Left kidney (tissue), 2 donors: Measurements from ENCODE around the gene ITIH4. TPM values are rescaled to one million over a fixed set of nuclear protein-coding genes. Genes with fewer than 3 reads are reported as not detected.

ENCODE experiments used
- DNase-seq: peaks from one replicate; pipeline ENCODE4 v3.0.0-alpha.2; 2013
- polyA plus RNA-seq: library from polyadenylated mRNA; unstranded; fragments of 120-200 nt; gene quantifications from one replicate; pipeline ENCODE4 v1.2.1, GENCODE V29; 2013; ENCODE audit not compliant: insufficient read length

ITIH4 gene
- polyA plus RNA-seq, 1 donor: 15.6 TPM

- no peak for DNase-seq
Measured at GRCh38 chr3:52849656-52850055, 19.2 kb upstream of the ITIH4 start.

DNA sequence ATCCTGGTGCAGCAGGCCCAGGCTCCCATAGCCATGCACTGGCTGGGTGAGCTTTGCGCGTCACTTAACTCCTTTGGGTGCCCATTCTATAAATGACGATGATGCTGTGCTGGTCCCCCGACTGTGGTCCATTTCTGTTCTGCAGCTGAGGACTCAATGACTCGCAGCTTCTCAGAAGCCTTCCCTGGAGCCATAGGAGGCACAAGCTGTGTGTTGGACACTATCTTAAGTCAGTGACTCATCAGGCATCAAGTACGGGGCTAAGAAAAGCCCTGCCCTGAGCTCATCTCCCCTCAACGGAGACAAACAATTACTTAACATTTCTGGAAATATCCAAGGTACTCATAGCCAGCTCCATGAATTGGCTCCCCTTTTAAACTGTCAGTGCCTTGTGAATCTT lies 18.1 kb upstream of the ITIH4 start:
- no peak for DNase-seq

GRCh38 chr3:52847726-52848125 lies 17.3 kb upstream of the ITIH4 start:
- DNase-seq: no peak

DNA sequence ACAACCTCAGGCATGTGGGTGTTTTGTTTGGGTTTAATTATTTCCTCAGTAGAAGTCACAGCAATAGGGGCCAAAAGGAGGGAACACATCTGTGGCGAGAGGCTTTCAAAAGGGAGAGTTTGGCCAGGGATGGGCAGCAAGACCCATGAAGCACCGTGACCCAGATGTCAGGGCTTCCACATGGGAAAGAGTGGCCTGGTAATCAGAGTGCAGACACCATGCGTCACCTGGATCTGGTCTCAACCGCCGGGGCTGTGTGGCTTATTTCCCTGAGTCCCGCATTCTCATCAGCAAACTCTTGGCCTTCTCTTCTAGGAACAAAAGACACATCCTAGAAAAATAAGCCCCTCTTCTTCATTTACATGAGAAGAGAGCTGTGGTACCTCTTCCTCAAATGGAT lies 16.8 kb upstream of the ITIH4 start:
- DNase-seq: no peak

DNA sequence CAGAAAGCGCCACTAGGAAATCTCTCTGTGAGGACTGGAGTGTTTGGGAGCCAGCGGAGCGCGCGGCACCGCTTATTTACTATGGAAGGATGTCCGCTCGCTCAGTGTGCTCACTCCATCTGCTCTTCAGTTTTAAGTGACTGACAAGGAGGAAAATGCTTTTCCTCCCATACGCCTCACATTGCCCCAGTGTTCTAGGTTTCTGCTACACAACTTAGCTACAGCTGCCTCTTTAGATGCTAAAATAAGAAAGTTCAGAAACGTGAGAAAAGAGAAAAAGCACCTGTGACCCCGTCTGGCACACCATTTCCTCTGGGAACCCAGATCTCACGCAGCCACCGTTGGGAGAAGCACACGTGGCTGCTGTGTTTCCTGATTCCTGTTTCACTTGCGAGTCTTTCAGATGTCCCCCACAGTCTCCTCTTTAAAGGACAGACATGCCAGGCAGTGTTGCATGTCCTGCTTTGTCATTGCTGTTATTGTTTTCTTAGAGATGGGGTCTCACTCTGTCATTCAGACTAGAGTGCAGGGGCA lies 16.0 kb upstream of the ITIH4 start:
- no peak for DNase-seq

DNA sequence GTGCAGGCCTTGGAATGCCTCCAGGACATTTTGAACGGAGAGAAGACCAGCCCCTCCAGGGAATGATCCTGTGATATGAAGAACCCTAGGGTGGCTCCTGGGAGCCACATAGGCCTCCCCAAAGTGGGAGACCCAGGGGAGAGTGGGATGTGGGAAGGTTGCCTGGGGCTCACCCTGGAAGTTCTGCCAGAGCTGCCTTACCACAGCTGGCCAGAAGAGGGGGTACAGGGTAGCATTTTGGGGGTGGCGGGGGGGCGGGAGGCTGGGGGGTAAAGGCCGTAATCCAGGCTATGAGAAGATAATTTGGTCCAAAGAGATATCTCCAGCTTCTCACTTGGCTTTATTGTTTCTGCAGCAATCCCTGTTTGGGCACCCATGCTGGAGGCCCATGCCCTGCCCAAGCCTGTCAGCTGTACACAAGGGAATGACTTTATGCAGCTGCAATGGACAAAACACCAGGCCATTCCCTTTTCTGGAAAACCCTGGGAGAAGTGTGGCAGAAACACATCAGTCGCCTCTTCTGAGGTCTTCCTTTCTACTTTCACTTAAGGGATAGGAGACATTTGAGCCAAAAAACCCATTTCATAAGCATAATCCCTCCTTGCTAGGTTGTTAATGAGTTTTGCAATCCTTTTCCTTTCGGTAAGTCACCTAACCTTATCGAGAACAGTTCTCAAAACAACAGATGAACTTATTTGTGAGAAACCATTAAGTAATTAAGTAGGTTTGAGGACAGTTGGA lies 15.4 kb upstream of the ITIH4 start:
- no peak for DNase-seq

GRCh38 chr3:52845157-52845556 lies 14.7 kb upstream of the ITIH4 start:
- DNase-seq: no peak

- no peak for DNase-seq
Measured at GRCh38 chr3:52844290-52844975, 14.0 kb upstream of the ITIH4 start.

DNA sequence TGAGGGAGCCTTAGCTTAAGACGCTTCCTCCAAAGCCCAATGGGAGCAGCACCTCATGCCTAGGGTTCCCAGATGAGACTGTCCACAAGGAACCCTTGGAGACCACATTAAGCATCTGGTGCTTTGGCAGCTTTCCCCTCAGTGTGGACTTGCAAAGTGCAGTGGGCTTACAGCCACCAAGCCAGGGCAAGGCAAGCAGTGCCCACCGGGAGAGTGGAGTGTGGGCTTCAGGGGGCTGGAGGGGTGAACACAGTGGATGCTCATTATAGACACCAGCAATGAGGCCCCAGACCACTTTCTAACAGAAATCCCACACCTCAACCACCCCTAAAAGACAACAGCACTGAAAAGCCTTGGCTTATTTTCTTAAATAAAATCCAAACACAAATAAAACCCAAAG lies 13.4 kb upstream of the ITIH4 start:
- DNase-seq: no peak

- DNase-seq: no peak
Measured at GRCh38 chr3:52843108-52843865, 12.8 kb upstream of the ITIH4 start.

- no peak for DNase-seq
Measured at GRCh38 chr3:52842424-52842823, 12.0 kb upstream of the ITIH4 start.

DNA sequence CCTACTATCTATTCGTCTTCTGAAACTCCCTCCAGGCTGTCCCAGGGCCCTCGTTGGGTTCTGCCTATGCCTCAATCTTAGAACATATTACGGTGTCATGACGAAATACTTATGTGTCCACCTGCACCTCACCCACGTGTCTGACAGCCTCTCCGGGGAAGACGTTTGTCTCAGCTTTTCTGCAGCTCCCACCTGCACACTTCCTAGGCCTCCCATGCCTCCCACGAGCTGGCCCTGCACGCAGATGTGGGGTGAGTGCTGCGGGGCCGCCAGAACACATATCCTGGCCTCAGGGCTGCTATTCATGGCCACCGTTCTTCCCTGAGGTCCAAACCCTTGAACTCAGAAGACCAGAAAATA lies 11.5 kb upstream of the ITIH4 start:
- DNase-seq: no peak

DNA sequence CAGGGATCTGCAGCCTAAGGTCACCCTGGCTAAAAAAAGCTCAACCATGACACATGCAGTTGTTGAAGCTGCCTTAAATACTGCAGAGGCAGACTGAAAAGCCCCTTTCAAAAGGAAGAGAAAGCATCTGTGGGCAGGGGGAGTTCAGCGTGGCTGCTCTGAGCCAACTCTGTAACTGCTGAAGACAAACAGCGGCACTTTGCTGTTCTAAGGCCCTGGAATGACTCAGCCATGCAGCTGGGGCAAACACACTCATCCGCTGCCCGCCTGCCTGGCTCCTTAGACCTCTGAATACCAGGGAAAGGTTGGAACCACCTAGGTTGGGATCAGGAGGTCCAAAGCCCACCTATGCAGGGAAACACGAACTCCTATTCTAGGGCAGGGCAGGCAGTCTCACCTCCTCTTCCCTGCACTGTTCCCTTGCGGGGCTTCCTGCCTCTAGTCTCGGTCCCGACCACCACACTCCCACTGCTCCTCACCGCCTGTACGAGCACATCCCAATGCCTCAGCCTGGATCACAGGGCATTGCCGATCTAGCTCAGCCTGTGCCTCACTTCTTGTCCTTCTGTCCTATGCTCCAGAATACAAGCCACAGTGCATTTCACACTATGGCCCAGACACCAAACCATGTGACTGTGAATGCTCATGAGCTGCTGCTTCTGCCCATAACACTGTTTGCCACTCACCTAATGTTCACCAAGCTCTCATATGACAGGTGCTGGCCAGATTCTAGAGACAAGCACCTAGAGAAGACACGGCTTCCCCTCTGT lies 10.9 kb upstream of the ITIH4 start:
- DNase-seq: no peak

DNA sequence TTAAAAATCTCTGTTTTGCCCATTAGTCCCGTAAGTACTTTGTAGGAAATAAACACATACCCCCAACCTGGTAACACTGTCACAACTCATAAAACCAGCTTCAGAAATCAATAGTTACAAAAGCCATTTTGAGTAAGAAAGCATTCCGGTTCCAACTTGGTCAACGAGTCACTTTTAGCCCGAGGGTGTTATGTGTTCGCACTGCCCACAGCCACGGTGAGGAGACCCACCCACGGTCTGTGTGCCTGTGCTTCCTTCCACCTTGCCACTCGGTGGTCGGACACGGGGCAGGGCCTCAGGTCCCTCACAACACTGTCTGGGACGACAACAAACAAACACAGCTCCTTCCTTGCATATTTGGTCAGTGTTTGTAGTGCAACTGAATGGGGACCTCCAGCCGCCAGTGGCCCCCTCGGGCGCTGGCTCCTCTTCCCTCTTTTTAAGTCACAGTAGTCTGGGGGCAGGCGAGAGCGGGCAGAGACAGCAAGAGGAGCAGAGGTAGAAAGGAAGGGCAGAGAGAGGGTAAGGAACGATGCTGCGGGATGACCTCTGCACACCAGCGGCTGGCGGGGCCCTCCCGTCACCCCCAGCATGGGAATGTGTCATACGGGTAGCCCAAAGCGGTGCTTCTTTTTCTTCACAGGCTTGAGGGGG lies 9.5 kb upstream of the ITIH4 start:
- DNase-seq: no peak

- no peak for DNase-seq
Measured at GRCh38 chr3:52839268-52839575, 8.8 kb upstream of the ITIH4 start.

DNA sequence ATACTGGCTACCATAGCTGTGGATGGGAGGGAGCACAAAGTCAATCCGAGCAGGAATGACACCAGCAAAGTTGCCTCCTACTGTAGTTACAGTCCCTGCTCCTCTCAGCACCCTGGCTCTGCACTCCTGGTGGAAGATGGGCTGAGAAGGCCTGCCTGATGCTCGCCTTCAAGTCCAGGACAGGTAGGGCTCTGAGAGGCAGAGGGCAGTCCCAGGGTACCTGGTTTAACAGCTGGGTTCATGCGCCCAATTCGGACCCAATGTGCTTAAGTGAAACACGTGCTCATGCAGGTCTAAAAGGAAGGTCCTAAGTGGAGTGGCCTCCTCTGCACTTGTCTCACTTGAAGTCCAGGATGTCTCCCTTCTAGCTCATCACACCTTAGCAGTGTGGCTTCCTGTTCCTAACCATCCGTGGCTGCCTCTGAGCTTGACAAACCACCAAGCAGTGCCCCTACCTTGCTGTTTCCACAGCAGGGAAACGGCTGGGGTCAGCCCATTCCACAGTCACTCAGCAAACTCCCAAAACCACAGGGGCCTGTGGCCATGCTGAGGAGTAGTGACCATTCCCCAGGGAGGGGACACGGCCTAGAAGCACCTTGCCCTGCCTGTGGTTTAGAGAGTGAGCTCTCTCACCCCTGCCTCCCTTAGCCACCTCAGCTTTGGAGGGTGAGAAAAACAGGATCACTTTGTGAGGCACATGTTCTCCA lies 8.2 kb upstream of the ITIH4 start:
- no peak for DNase-seq

DNA sequence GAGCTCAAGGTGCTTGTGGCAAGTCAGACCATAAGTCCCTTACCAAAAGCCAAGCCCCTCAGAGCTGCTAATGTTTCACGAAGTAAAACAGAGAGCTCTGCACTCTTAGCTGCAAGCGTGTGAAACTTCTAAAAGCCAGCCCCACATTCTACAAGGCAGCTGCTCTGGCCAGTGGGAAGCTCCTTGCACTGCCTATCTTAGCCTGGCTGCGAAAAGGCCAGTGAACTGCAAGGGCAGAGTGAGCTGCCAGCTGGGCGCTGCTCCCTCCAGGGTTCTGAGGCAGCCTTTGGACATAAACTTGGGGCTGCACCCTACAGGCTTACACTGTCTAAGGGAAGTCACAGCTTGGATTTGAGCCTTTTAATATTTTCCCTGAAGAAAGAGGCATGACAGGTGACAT lies 6.5 kb upstream of the ITIH4 start:
- DNase-seq: no peak

DNA sequence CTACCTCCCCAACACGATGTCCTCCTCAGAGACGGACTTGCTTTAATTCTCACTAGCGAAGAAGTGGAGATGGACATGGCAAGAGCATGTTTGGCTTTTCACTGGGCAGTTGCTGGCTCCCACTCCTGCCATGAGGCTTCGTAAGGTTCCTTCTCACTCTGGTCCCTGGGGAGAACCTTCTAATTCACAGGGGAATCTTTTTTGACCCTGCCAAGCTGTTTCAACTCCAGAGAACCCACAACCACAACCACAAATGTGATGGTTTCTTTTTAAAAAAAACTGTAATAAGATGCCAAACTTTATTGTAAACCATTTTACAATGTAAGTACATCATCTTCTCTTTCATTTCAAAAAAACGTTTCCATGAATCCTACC lies 6.0 kb upstream of the ITIH4 start:
- no peak for DNase-seq

DNA sequence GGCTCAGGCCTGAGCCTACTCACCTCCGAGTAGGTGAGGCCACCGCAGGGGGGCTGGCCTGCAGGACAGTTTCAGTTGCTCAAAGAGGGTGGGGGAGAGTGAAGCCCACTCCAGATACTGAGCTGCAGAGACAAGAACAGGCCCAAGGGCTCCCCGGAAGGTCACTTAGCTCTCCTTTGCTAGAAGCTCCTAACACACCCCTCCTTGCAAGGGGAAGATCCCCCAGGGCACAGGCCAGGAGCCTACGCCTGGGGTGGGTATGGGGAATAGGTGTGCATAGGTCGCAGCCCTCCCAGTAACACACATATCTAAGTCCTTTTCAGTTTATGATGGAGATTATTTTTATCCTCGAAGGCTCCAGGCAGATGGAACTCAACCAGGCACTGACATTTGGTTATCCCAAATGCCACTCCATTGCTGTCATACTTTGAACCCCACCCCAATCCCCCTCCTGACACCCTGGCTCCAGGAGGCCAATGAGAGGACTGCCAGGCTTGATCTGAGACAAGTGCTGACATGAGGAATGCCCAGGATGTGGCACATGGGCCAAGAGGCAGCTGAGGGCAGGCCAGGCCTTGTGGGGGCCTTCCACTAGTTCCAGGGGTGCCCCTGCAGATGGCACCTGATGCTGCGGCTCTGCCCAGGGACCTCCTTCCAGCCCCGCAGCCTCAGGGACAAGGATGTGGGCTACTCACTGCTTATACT lies 5.4 kb upstream of the ITIH4 start:
- DNase-seq: no peak

- peak; percentile 27 for DNase-seq
Measured at GRCh38 chr3:52834871-52835501, 4.5 kb upstream of the ITIH4 start, which contains the start of gene MUSTN1. MUSTN1 (minus strand) TSS chr3:52835019; CDS start chr3:52834948, 71 bp downstream.
